NB4 (cell line): ENCODE measurements around the gene HIF1A.
"Not testable (repeated sequence)": the region's sequence is repeated elsewhere in the genome, so short reads cannot be mapped to it uniquely, and the experiment has no call there.

Source experiments
- MYC ChIP-seq: IDR thresholded peaks from 2 replicates; pipeline ENCODE4 v1.6.1; 2011; ENCODE audit warnings: low read depth, low read length
- POLR2A ChIP-seq: IDR thresholded peaks from 2 replicates; pipeline ENCODE4 v1.6.1; 2011; ENCODE audit warnings: mild to moderate bottlenecking; ENCODE audit not compliant: insufficient read length; ENCODE audit errors: extremely low read depth
- TF ChIP-seq, protein P1 (sequence below): IDR thresholded peaks from one replicate; pipeline ENCODE4 v1.5.1; 2012; ENCODE audit warnings: low read depth, low read length

- TF ChIP-seq MYC, POLR2A: not testable (repeated sequence)
- TF ChIP-seq, protein P1, sequence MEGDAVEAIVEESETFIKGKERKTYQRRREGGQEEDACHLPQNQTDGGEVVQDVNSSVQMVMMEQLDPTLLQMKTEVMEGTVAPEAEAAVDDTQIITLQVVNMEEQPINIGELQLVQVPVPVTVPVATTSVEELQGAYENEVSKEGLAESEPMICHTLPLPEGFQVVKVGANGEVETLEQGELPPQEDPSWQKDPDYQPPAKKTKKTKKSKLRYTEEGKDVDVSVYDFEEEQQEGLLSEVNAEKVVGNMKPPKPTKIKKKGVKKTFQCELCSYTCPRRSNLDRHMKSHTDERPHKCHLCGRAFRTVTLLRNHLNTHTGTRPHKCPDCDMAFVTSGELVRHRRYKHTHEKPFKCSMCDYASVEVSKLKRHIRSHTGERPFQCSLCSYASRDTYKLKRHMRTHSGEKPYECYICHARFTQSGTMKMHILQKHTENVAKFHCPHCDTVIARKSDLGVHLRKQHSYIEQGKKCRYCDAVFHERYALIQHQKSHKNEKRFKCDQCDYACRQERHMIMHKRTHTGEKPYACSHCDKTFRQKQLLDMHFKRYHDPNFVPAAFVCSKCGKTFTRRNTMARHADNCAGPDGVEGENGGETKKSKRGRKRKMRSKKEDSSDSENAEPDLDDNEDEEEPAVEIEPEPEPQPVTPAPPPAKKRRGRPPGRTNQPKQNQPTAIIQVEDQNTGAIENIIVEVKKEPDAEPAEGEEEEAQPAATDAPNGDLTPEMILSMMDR = not testable (repeated sequence)
Measured at GRCh38 chr14:61707774-61708173, 12.5 kb downstream of the HIF1A start.
